Measurements from ENCODE around the gene ARHGAP8. TPM values are rescaled to one million over a fixed set of nuclear protein-coding genes. Genes with fewer than 3 reads are reported as not detected.

ARHGAP8 gene
- total RNA-seq, 2 experiments from 2014 or later, result 3.3 to 3.4 TPM

DNA sequence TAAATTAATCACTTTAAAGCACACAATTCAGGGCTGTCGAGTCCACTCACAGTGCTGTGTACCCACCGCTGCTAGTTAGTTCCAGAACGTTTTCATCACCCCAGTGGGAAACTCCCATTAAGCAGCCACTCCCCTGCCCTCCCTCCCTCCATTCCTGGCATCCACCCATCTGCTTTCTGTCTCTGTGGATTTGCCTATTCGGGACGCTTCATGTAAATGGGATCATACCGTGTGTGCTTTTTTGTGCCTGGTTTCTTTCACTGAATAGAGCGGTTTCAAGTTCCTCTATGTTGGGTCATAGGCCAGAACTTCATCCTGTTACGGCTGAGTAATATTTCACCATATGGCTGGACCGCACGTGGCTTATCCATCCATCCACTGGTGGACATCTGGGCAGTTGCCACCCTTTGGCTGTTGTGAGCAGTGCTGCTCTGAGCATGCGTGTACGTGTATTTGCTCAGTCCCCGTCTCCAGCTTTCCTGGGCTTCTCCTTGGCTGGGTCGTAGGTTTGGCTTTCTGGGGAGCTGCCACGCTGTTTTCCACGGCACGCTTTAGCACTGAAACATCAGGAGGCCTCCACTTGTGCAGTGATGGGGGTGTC, 30.1 kb downstream of the ARHGAP8 start:
- Mint-ChIP-seq H3K4me1 (no peaks in the 10 kb centered on the region), H3K9me3 (ENCODE audit: low read depth) (no peaks in the 10 kb centered on the region), H3K4me3 (no peak overlapping the region), H3K27me3 (peaks cover 2% of the 10 kb centered on the region), H3K27ac (no peak overlapping the region), H3K36me3 (ENCODE audit: low read depth) (no peaks in the 10 kb centered on the region)
- intact Hi-C loops (cut with DNase I, micrococcal nuclease), result no loop called here
- ChIA-PET CTCF (no interaction called here), POLR2A (no interaction called here)
- DNase-seq, result no peak
- no peak for ATAC-seq

GRCh38 chr22:44783091-44783490, 30.7 kb downstream of the ARHGAP8 start:
- intact Hi-C loops (cut with DNase I, micrococcal nuclease), result no loop called here
- Mint-ChIP-seq H3K4me1 (no peaks in the 10 kb centered on the region), H3K9me3 (ENCODE audit: low read depth) (no peaks in the 10 kb centered on the region), H3K27me3 (peaks cover 2% of the 10 kb centered on the region), H3K4me3 (no peak overlapping the region), H3K27ac (no peak overlapping the region), H3K36me3 (ENCODE audit: low read depth) (no peaks in the 10 kb centered on the region)
- ChIA-PET POLR2A (no interaction called here), CTCF (no interaction called here)
- DNase-seq (no peak), ATAC-seq (no peak)

GRCh38 chr22:44783581-44783980, 31.2 kb downstream of the ARHGAP8 start:
- Mint-ChIP-seq H3K36me3 (ENCODE audit: low read depth) (no peaks in the 10 kb centered on the region), H3K27me3 (peaks cover 2% of the 10 kb centered on the region), H3K27ac (no peak overlapping the region), H3K4me1 (no peaks in the 10 kb centered on the region), H3K4me3 (no peak overlapping the region), H3K9me3 (ENCODE audit: low read depth) (no peaks in the 10 kb centered on the region)
- ChIA-PET CTCF (no interaction called here), POLR2A (no interaction called here)
- DNase-seq (no peak), ATAC-seq (no peak)
- intact Hi-C loops (cut with DNase I, micrococcal nuclease), result no loop called here

GRCh38 chr22:44786136-44786535, 33.8 kb downstream of the ARHGAP8 start:
- Mint-ChIP-seq H3K27me3 (peaks cover 2% of the 10 kb centered on the region), H3K27ac (no peak overlapping the region), H3K4me1 (no peaks in the 10 kb centered on the region), H3K4me3 (no peak overlapping the region), H3K9me3 (ENCODE audit: low read depth) (no peaks in the 10 kb centered on the region), H3K36me3 (ENCODE audit: low read depth) (no peaks in the 10 kb centered on the region)
- ChIA-PET POLR2A (no interaction called here), CTCF (no interaction called here)
- intact Hi-C loops (cut with DNase I, micrococcal nuclease), result no loop called here
- ATAC-seq (no peak), DNase-seq (no peak)

DNA sequence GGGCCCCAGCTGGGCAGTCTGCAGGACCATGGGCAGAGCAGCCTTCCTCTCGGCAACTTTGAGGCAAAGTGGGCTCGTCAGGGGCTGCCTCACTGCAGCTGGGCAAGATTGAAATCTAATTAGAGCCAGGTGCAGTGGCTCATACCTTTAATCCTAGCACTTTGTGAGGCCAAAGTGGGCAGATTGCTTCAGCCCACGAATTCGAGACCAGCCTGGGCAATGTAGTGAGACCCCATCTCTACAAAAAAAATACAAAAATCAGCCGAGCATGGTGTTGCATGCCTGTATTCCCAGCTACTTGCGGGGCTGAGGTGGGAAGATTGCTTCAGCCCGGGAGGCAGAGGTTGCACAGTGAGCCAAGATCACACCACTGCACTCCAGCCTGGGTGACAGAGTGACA, 34.2 kb downstream of the ARHGAP8 start:
- intact Hi-C loops (cut with DNase I, micrococcal nuclease), result no loop called here
- H3K4me3 Mint-ChIP-seq, result no peak overlapping the region
- peaks cover 2% of the 10 kb centered on the region for H3K27me3 Mint-ChIP-seq
- no peak overlapping the region for H3K27ac Mint-ChIP-seq
- ChIA-PET POLR2A (no interaction called here), CTCF (no interaction called here)
- DNase-seq, result no peak
- no peaks in the 10 kb centered on the region for H3K9me3 Mint-ChIP-seq (ENCODE audit: low read depth)
- H3K36me3 Mint-ChIP-seq (ENCODE audit: low read depth), result no peaks in the 10 kb centered on the region
- H3K4me1 Mint-ChIP-seq, result no peaks in the 10 kb centered on the region
- no peak for ATAC-seq

DNA sequence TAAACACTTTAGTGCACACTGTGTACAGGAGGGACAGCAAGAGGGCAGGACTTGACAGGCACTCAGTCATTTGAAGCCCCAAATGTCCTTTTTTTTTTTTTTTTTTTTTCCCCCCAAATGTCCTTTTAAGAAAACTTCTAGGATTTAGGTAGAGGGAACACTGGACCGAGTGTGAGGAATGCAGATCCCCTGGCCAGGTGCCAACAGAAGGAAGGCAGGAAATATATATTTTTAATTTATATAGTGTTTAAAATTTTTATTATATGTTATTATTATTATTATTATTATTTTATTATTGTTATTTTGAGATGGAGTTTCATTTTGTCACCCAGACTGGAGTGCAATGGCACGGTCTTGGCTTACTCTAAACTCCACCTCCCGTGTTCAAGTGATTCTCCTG, 35.5 kb downstream of the ARHGAP8 start:
- H3K36me3 Mint-ChIP-seq (ENCODE audit: low read depth), result no peaks in the 10 kb centered on the region
- intact Hi-C loops (cut with DNase I, micrococcal nuclease), result no loop called here
- H3K27me3 Mint-ChIP-seq, result peaks cover 2% of the 10 kb centered on the region
- H3K4me1 Mint-ChIP-seq, result no peaks in the 10 kb centered on the region
- ChIA-PET POLR2A (no interaction called here), CTCF (no interaction called here)
- no peaks in the 10 kb centered on the region for H3K9me3 Mint-ChIP-seq (ENCODE audit: low read depth)
- DNase-seq (no peak), ATAC-seq (no peak)
- no peak overlapping the region for H3K27ac Mint-ChIP-seq
- no peak overlapping the region for H3K4me3 Mint-ChIP-seq

- H3K4me1 Mint-ChIP-seq, result no peaks in the 10 kb centered on the region
- ATAC-seq (no peak), DNase-seq (no peak)
- H3K36me3 Mint-ChIP-seq (ENCODE audit: low read depth), result no peaks in the 10 kb centered on the region
- intact Hi-C loops (cut with DNase I, micrococcal nuclease), result no loop called here
- ChIA-PET CTCF (no interaction called here), POLR2A (no interaction called here)
- no peak overlapping the region for H3K4me3 Mint-ChIP-seq
- H3K9me3 Mint-ChIP-seq (ENCODE audit: low read depth), result no peaks in the 10 kb centered on the region
- H3K27me3 Mint-ChIP-seq, result no peaks in the 10 kb centered on the region
- no peak overlapping the region for H3K27ac Mint-ChIP-seq
Measured at GRCh38 chr22:44793106-44793505, 40.7 kb downstream of the ARHGAP8 start.

DNA sequence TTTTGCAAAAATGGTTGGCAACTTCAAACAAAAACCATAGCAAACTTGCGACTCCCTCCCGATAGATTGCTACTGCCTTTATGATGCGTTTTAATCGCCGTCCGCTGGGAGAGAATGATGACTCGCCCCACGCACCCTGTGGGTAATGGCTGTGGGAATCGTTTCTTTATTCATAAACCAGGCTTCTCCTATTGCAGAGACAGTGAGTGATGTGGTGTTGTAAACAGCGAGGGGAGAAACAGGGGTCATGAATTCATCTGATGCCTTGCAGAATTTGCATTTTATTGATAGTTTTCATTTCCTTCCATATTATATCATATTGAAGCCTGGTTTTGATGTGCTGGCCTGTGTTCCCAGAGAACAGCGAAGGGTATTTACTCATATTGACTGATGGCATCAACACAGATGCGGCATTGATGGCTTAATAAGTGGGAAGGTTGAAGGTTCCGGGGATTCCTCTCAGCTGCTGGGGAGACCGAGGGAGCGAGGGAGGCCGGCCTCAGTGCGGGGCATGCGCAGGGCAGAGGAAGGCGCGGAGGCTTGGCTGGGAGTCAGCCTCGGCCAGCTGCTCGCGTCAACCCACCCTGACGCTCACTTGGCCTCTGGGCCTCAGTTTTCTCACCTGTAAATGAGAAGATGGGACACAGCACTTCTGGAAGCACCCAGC, 41.3 kb downstream of the ARHGAP8 start:
- Mint-ChIP-seq H3K4me3 (no peak overlapping the region), H3K27me3 (no peaks in the 10 kb centered on the region), H3K9me3 (ENCODE audit: low read depth) (no peaks in the 10 kb centered on the region), H3K27ac (no peak overlapping the region), H3K4me1 (no peaks in the 10 kb centered on the region), H3K36me3 (ENCODE audit: low read depth) (no peaks in the 10 kb centered on the region)
- DNase-seq (no peak), ATAC-seq (no peak)
- POLR2A ChIA-PET, result no interaction called here
- intact Hi-C loops (cut with DNase I, micrococcal nuclease), result no loop called here
- CTCF ChIA-PET, result no interaction called here

DNA sequence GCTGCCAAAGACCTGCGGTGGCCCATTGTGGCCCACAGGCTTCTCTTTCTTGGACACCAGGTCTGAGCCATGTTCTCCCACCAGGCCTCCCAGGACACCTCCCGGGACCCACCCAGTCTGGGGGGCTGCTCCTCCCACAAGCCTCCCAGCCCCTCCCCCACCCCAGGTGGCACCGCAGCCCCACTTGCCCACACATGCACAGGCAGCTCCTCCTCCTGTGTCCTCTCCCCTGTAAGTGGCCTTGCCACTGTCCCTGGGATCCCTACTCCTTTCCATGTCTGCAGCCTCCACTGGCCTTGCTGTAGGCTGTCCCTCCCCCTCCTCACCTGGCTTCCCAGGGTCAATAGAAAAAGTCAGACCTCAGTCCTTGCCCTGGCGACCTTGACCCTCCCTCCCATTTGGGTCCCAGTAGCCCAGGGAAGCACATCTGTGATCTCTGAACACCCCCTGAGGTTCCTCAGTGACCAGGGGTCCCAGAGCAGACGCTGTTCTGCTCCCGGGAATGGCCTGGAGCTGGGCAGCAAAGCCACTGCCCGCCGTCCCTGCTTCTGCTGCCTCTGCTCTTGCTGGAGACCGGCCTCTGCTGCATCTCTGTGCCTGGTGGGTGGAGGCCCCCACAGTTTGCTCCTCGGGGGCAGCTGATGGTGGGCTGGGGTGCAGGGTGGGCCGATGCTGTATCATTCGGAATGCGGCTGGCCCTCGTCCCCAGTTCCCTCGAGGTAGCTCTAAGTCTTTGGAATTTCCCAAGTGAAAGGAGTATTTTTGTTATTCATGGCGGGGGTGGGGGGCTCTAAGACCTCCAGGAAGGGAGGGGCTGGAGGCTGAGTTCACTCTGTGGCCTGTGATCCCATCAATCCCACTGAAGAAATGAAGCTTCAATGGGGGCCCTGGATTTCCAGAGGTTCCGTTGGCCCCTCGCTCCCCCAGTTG, 43.6 kb downstream of the ARHGAP8 start:
- intact Hi-C loops (cut with DNase I, micrococcal nuclease), result no loop called here
- Mint-ChIP-seq H3K27me3 (no peaks in the 10 kb centered on the region), H3K4me1 (no peaks in the 10 kb centered on the region), H3K36me3 (ENCODE audit: low read depth) (no peaks in the 10 kb centered on the region), H3K4me3 (no peak overlapping the region), H3K9me3 (ENCODE audit: low read depth) (no peaks in the 10 kb centered on the region), H3K27ac (no peak overlapping the region)
- CTCF ChIA-PET, result interaction anchor here (0.8 kb wide), 1 partner anchor 11 kb away, joined by 3 read pairs; no protein-coding TSS in a partner anchor
- POLR2A ChIA-PET, result no interaction called here
- no peak for ATAC-seq
- DNase-seq, result no peak

DNA sequence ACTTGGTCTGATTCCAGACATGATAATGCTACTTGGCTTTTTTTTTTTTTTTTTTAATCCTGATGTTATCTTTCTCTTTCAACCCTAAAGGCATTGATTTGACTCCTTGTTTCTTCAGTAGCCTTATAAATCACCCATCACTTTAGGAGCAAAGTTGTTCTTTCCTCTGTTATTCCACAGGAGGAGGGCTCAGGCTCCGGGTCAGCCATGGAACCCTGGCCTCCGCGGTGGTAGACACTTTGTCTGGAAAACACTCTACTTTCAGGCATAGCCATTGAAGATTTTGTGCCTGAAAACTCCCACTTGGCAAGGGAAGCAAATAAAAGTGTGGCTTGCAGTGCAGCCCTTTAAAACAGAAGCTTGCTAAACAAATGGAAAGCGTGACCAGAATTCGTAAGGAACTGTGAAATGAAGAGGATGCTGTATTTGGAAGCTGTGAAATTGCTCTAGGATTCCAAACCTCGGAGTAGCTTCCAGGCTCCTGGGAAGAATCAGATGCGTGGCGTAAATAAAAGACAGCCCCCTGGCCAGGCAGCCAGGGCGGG, 44.9 kb downstream of the ARHGAP8 start:
- DNase-seq, result no peak
- Mint-ChIP-seq H3K27ac (no peak overlapping the region), H3K27me3 (no peaks in the 10 kb centered on the region), H3K36me3 (ENCODE audit: low read depth) (no peaks in the 10 kb centered on the region), H3K4me3 (no peak overlapping the region), H3K9me3 (ENCODE audit: low read depth) (no peaks in the 10 kb centered on the region), H3K4me1 (no peaks in the 10 kb centered on the region)
- no peak for ATAC-seq
- POLR2A ChIA-PET, result no interaction called here
- intact Hi-C loops (cut with DNase I, micrococcal nuclease), result no loop called here
- CTCF ChIA-PET, result interaction anchor here (0.6 kb wide), 1 partner anchor 656 kb away, joined by 3 read pairs; no protein-coding TSS in a partner anchor

- ATAC-seq (no peak), DNase-seq (no peak)
- H3K36me3 Mint-ChIP-seq (ENCODE audit: low read depth), result no peaks in the 10 kb centered on the region
- intact Hi-C loops (cut with DNase I, micrococcal nuclease), result no loop called here
- H3K4me1 Mint-ChIP-seq, result no peaks in the 10 kb centered on the region
- POLR2A ChIA-PET, result no interaction called here
- no peaks in the 10 kb centered on the region for H3K9me3 Mint-ChIP-seq (ENCODE audit: low read depth)
- CTCF ChIA-PET, result no interaction called here
- H3K27me3 Mint-ChIP-seq, result no peaks in the 10 kb centered on the region
- no peak overlapping the region for H3K27ac Mint-ChIP-seq
- no peak overlapping the region for H3K4me3 Mint-ChIP-seq
Measured at GRCh38 chr22:44799077-44799945, 46.9 kb downstream of the ARHGAP8 start.
